ENCODE data around the gene CD81. TPM values are rescaled to one million over a fixed set of nuclear protein-coding genes. Genes with fewer than 3 reads are reported as not detected.

The CD81 gene
- total RNA-seq, 3 donors from 2014 or later (not counting 1 experiment from before 2014, with no cell fraction given) = 263 to 292 (median 263) TPM

- H3K36me3 ChIP-seq (ENCODE audit: control insufficient read depth, insufficient read depth, low read length) = peaks cover 2% of the 10 kb centered on the region
- TF ChIP-seq CTCF (IDR thresholded peaks at IDR 0.05) = no peak
- Mint-ChIP-seq H3K9me3 (no peaks in the 10 kb centered on the region), H3K27me3 (ENCODE audit: low read depth in 2 of 2) (no peaks in the 10 kb centered on the region), H3K27ac (peak overlapping the region; percentile 84 to 88), H3K36me3 (no peaks in the 10 kb centered on the region), H3K4me3 (peak overlapping the region; percentile 80), H3K4me1 (peaks cover 35 to 76% of the 10 kb centered on the region in 2 donors)
- H3K27ac ChIP-seq (ENCODE audit: low read length) = peak overlapping the region; percentile 75
- DNase-seq (peak in 1 of 2 donors; percentile 8), ATAC-seq (no peak)
- peak overlapping the region; percentile 5 for H3K4me3 ChIP-seq (ENCODE audit: low read length)
- no peaks in the 10 kb centered on the region for H3K9me3 ChIP-seq (ENCODE audit: control insufficient read depth, insufficient read depth, low read length)
- 78% methylated on average over 13 of the region's 13 CpGs for WGBS (ENCODE audit: insufficient coverage)
- H3K4me1 ChIP-seq (ENCODE audit: control insufficient read depth, insufficient read depth, low read length) = peaks cover 80% of the 10 kb centered on the region
- H3K27me3 ChIP-seq (ENCODE audit: control insufficient read depth, insufficient read depth, low read length) = no peaks in the 10 kb centered on the region
- intact Hi-C loops (cut with micrococcal nuclease) = no loop called here
Observed at GRCh38 chr11:2380396-2380795, 3.3 kb downstream of the CD81 start.

- Mint-ChIP-seq H3K27ac (peak overlapping the region; percentile 84 to 88), H3K9me3 (no peaks in the 10 kb centered on the region), H3K4me1 (peaks cover 40 to 80% of the 10 kb centered on the region in 2 donors), H3K27me3 (ENCODE audit: low read depth in 2 of 2) (no peaks in the 10 kb centered on the region), H3K4me3 (peak overlapping the region; percentile 80), H3K36me3 (no peaks in the 10 kb centered on the region)
- DNase-seq (peak; percentile 41 to 59), ATAC-seq (peak; percentile 35 to 71 (median 60))
- Histone ChIP-seq H3K36me3 (ENCODE audit: control insufficient read depth, insufficient read depth, low read length) (peaks cover 2% of the 10 kb centered on the region), H3K4me3 (ENCODE audit: low read length) (peak overlapping the region; percentile 5), H3K27ac (ENCODE audit: low read length) (peak overlapping the region; percentile 75), H3K9me3 (ENCODE audit: control insufficient read depth, insufficient read depth, low read length) (no peaks in the 10 kb centered on the region), H3K4me1 (ENCODE audit: control insufficient read depth, insufficient read depth, low read length) (peaks cover 85% of the 10 kb centered on the region), H3K27me3 (ENCODE audit: control insufficient read depth, insufficient read depth, low read length) (no peaks in the 10 kb centered on the region)
- intact Hi-C loops (cut with micrococcal nuclease) = no loop called here
- 35% methylated on average over 20 of the region's 20 CpGs for WGBS (ENCODE audit: insufficient coverage)
- no peak for TF ChIP-seq CTCF (IDR thresholded peaks at IDR 0.05)
Observed at GRCh38 chr11:2380807-2381350, 3.8 kb downstream of the CD81 start.

GRCh38 chr11:2381494-2382128 lies 4.5 kb downstream of the CD81 start:
- Histone ChIP-seq H3K36me3 (ENCODE audit: control insufficient read depth, insufficient read depth, low read length) (peaks cover 2% of the 10 kb centered on the region), H3K4me1 (ENCODE audit: control insufficient read depth, insufficient read depth, low read length) (peaks cover 89% of the 10 kb centered on the region), H3K27me3 (ENCODE audit: control insufficient read depth, insufficient read depth, low read length) (no peaks in the 10 kb centered on the region), H3K9me3 (ENCODE audit: control insufficient read depth, insufficient read depth, low read length) (no peaks in the 10 kb centered on the region), H3K27ac (ENCODE audit: low read length) (peak overlapping the region; percentile 75), H3K4me3 (ENCODE audit: low read length) (no peak overlapping the region)
- Mint-ChIP-seq H3K9me3 (no peaks in the 10 kb centered on the region), H3K27me3 (ENCODE audit: low read depth in 2 of 2) (no peaks in the 10 kb centered on the region), H3K27ac (peak overlapping the region; percentile 84 to 88), H3K4me1 (peaks cover 44 to 84% of the 10 kb centered on the region in 2 donors), H3K36me3 (no peaks in the 10 kb centered on the region), H3K4me3 (peak overlapping the region; percentile 80)
- ATAC-seq (no peak), DNase-seq (peak in 1 of 2 donors; percentile 11)
- 76% methylated on average over 11 of the region's 11 CpGs for WGBS (ENCODE audit: insufficient coverage)
- intact Hi-C loops (cut with micrococcal nuclease) = no loop called here
- no peak for TF ChIP-seq CTCF (IDR thresholded peaks at IDR 0.05)

Measured in natural killer cell (primary cell).